A549 treated with dexamethasone at 1 μM for 4 hours (cell line): Measurements from ENCODE around the gene GON4L. TPM values are rescaled to one million over a fixed set of nuclear protein-coding genes. Genes with fewer than 3 reads are reported as not detected.

ENCODE experiments used
- total RNA-seq: library from RNA; stranded (reverse); fragments of 200-300 nt; extraction: Qiagen RNA extraction; gene quantifications from 5 replicates; pipeline ENCODE4 v1.2.3, GENCODE V29; 2022

GON4L gene
- total RNA-seq, result 12.2 to 15.6 TPM (median 14.5 TPM) in 5 replicates

GRCh38 chr1:155856975-155857930, at the start of gene GON4L:
Gene GON4L, minus strand, starts transcription at chr1:155857214. Its CDS starts 3,434 bp downstream, at chr1:155853780.

GRCh38 chr1:155859234-155859829, 2.3 kb upstream of the GON4L start, which contains the start of gene SYT11:
Gene SYT11, plus strand, starts transcription at chr1:155859567. Its CDS starts 195 bp downstream, at chr1:155859762.

Other genes with a start within 250 kb of the GON4L start
- 34.9 to 42.4 TPM (median 39.8 TPM) in 5 replicates for gene MSTO1, start 247.0 kb downstream of the GON4L start, total RNA-seq
- gene YY1AP1, start 168.4 kb downstream of the GON4L start, total RNA-seq, result 43.9 to 48.2 TPM (median 47.6 TPM) in 5 replicates
- gene DAP3, start 168.1 kb downstream of the GON4L start, total RNA-seq, result 110 to 146 TPM (median 115 TPM) in 5 replicates
- 1.1 to 1.5 TPM (median 1.5 TPM) in 5 replicates for gene SYT11, start 2.4 kb upstream of the GON4L start, total RNA-seq
- 19.0 to 23.3 TPM (median 19.9 TPM) in 5 replicates for gene RIT1, start 54.1 kb upstream of the GON4L start, total RNA-seq
- 12.2 to 25.9 TPM (median 21.4 TPM) in 5 replicates for gene KHDC4, start 77.2 kb upstream of the GON4L start, total RNA-seq
- 0.07 TPM in 1 of 5 replicates, not detected in the others for gene RXFP4, start 84.4 kb upstream of the GON4L start, total RNA-seq
- gene ARHGEF2, start 121.3 kb upstream of the GON4L start, total RNA-seq, result 31.6 to 38.1 TPM (median 34.0 TPM) in 5 replicates
- 247 to 274 TPM (median 264 TPM) in 5 replicates for gene SSR2, start 163.7 kb upstream of the GON4L start, total RNA-seq
- 33.9 to 43.6 TPM (median 42.2 TPM) in 5 replicates for gene UBQLN4, start 196.6 kb upstream of the GON4L start, total RNA-seq
- gene LAMTOR2, start 197.6 kb upstream of the GON4L start, total RNA-seq, result 146 to 167 TPM (median 153 TPM) in 5 replicates
- gene RAB25, start 203.9 kb upstream of the GON4L start, total RNA-seq, result 0.16 TPM in 1 of 5 replicates, not detected in the others
- 0.76 to 2.6 TPM (median 1.7 TPM) in 5 replicates for gene MEX3A, start 225.3 kb upstream of the GON4L start, total RNA-seq